GM12892 (cell line): Measurements from ENCODE around the gene HAUS2.
A peak's percentile ranks its signal among the peaks of the same experiment; 100 is the strongest.
"Not testable (repeated sequence)": the region's sequence is repeated elsewhere in the genome, so short reads cannot be mapped to it uniquely, and the experiment has no call there.

Experiments
- DNase-seq: peaks from one replicate; pipeline ENCODE4 v3.0.0; 2011; ENCODE audit not compliant: insufficient read length
- FAIRE-seq: peaks from 2 replicates; lab custom pipeline; 2011; peaks lifted over from hg19 to GRCh38; lab: Jason Lieb, UNC
- POLR2A ChIP-seq: IDR thresholded peaks from 2 replicates; pipeline ENCODE4 v1.6.1; 2011; ENCODE audit warnings: low read depth, low read length, control low read depth
- POLR2AphosphoS5 ChIP-seq: IDR thresholded peaks from 2 replicates; pipeline ENCODE4 v1.6.1; 2011; ENCODE audit warnings: low read depth, low read length, control low read depth
- TAF1 ChIP-seq: IDR thresholded peaks from 2 replicates; pipeline ENCODE4 v1.6.1; 2011; ENCODE audit warnings: low read depth, mild to moderate bottlenecking, control low read depth, low read length, borderline replicate concordance

Gene HAUS2

DNA sequence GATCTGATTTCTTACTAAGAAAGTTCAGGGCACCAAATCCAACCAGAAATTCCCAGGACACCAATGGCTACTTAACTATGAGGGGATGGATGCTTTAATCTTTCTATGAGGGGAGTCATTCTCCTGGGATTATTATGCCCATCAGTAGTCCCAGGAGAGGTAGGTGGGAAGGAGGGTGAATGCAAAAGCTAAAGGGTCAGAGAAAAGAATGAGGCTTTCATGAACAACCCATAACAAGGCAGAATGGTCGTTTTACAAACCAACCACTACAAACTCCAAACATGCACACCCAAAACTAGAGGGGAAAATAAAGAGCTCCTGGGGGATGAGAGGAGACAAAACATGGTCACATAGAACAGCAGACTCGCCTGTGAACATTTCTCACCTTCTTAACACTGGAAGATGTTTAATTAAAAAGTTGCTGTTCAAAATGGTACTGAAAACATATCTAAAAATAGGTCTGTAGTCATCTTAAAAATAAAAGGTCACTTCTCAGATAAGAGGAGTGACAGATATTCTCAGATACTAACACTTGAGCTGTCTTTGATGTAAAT lies 30.4 kb downstream of the HAUS2 start:
- FAIRE-seq, result no peak
- TF ChIP-seq TAF1 (no peak), POLR2A (no peak), POLR2AphosphoS5 (no peak)
- DNase-seq, result no peak

DNA sequence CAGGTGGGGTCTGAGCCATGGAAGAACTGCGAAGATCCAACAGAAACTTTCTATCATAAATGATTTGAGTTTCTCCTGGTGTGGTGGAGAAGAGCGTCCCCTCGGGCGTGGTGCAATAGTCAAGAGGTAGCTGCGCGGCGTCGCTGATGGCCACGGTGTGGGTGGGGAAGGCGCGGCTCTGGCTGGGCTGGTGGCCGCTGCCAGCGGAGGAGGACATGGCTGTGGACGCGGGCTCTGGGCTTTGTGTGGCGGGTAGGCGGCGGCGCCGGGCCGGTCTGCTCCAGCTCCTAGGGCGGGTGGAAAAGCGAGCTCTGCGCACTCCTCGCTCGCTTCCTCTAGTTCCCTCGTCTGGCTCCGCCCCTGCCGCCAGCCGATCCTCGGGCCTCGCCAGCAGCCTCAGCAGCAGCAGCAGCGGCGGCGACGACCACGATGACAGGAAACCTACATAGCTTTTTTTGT lies 32.7 kb downstream of the HAUS2 start:
- TF ChIP-seq POLR2AphosphoS5 (peak; percentile 31; the same call in 1 of the 2 replicates), POLR2A (no peak)
- DNase-seq (peak; percentile 71), FAIRE-seq (peak; percentile 93)

DNA sequence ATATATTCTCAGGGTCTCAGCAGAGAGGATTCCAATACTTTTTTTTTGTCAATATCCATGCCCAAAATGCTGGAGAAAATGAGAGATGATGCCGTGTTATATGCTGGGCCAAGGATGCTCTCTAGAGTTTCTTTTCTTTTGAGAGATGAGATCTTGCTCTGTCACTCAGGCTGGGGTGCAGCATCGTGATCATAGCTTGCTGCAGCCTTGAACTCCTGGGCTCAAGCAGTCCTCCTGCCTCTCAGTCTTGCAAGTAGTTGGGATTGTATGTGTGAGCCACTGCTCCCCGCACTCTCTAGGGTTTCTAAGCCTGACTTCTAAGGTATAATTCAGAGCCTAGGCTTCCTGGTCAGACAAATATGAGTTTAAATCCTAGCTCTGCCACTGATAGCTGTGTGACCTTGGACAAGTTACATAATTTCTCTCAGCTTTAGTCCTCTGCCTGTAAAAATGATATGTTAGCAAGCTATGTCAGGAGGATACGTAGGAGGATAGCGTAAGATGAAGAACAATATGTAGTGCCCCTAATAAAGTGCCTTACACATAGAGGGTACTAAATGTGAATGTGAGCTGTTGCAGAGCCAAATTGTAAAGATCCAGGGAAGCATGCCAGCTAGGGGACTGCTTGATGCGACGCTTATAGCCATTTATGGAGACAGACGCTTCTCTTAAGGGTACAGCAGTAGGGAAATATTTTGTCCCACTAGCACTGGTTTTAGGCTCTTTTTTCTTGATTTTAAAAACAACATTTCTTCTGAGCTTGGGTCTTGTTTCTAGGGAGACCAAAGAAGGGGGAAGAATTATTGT lies 34.1 kb downstream of the HAUS2 start:
- FAIRE-seq (no peak), DNase-seq (no peak)
- TF ChIP-seq POLR2AphosphoS5, result no peak
- TF ChIP-seq TAF1, result no peak
- no peak for TF ChIP-seq POLR2A

DNA sequence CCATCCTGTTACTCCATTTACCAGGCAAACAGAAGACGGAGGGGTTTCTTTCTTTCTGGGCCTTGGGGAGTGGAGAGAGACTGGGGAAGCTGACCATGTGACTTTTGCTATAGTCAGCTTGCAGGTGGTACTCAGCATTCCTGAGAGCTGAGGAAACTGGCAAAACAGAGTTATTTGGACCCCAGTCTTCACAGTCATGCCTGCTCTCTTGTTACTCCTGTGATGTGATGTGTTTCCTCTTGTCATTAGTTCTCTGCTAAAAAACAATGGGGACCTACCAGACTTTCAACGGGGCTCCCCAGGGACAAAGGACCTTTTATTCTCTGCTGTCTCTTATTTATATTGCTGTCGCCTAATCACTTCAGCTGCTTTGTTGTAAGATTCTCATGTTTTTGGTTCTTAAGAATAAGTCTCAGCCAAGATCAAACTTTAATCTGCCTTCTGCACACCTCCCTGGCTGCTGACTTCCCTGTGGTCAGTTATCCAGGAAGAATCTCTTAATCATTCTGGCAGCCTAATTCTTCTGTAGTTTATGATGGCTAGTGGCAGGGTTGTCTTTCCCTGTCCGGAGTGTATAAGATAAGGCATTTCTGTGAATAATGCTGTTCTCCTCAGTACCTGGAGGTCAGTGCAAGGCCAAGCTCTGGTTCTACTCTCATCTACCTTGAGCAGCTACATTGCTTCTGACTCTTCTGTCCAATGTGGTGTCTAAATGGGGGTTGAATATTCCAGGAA lies 35.6 kb downstream of the HAUS2 start:
- FAIRE-seq, result no peak
- no peak for DNase-seq
- TF ChIP-seq POLR2AphosphoS5 (no peak), POLR2A (no peak), TAF1 (no peak)

DNA sequence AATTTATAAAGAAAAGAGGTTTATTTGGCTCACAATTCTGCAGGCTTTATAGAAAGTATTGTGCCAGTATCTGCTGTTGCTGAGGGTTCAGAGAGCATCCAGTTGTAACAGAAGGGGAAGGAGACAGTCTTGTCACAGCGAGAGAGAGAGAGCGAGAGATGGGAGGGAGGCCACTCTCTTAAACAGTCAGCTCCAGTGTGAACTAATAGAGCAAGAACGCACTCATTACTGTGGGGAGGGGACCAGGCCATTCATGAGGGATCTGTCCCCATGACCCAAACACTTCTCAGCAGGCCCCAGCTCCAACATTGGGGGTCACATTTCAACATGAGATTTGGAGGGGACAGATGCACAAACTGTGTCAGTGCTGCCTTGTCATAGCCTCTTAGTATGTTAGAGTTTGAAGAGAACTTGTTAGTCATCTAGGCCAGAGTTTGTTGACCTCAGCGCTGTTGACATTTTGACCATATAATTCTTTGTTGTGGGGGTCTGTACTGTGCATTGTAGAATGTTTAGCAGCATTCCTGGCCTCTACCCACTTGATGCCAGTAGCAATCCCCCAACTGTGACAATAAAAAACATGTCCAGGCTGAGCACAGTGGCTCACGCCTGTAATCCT lies 42.1 kb downstream of the HAUS2 start:
- no peak for FAIRE-seq
- no peak for DNase-seq
- TF ChIP-seq POLR2AphosphoS5, result no peak
- no peak for TF ChIP-seq TAF1
- no peak for TF ChIP-seq POLR2A

GRCh38 chr15:42591238-42591934 lies 42.7 kb downstream of the HAUS2 start:
- no peak for DNase-seq

GRCh38 chr15:42592716-42593115 lies 44.1 kb downstream of the HAUS2 start:
- FAIRE-seq (no peak), DNase-seq (no peak)
- TF ChIP-seq TAF1 (no peak), POLR2AphosphoS5 (no peak), POLR2A (no peak)

More at GRCh38 chr15:42591238-42591934, 42.7 kb downstream of the HAUS2 start:
- FAIRE-seq, result no peak
- TF ChIP-seq TAF1 (no peak), POLR2A (no peak), POLR2AphosphoS5 (no peak)

DNA sequence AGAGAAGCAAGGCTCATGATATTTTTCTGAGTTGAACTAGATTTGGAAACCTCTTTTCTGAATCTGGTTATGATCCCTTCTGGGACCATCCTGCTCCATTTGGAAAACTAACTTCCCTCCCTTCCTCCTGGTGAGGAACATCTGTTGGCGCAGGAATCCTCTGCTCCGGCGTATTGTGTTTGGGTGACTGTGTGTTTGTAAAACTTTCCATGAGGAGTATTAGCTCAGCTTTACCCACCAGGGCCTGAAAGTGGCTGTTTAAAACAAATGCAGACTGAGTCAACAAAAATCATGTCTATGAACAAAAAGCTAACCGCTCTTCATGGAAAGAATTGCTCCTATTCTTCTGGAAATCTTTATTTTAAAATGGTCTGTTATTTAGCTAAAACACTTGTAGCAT lies 44.5 kb downstream of the HAUS2 start:
- DNase-seq (no peak), FAIRE-seq (no peak)
- TF ChIP-seq POLR2AphosphoS5 (no peak), POLR2A (no peak), TAF1 (no peak)

DNA sequence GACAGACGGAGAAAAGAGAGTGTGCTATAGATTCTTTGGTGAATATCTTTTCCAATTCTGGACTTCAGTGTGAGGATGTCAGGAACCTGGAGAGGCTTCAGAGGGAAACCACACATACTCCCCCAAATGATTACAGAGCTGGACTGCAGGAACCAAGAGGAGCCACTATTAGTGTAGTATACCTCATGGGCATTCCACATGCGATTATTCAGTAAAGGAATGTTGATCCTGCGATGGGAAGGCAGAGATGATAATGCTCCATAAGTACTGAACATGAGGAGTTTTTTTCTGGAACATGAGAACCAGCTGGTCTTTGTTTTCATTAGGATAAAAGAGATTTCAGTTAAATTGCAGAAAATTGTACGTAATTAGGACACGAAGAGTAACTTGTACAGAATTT lies 45.5 kb downstream of the HAUS2 start:
- FAIRE-seq, result no peak
- DNase-seq, result no peak
- no peak for TF ChIP-seq POLR2A
- TF ChIP-seq POLR2AphosphoS5, result no peak
- TF ChIP-seq TAF1, result no peak

GRCh38 chr15:42595626-42596240 lies 47.1 kb downstream of the HAUS2 start:
- FAIRE-seq, result no peak

DNA sequence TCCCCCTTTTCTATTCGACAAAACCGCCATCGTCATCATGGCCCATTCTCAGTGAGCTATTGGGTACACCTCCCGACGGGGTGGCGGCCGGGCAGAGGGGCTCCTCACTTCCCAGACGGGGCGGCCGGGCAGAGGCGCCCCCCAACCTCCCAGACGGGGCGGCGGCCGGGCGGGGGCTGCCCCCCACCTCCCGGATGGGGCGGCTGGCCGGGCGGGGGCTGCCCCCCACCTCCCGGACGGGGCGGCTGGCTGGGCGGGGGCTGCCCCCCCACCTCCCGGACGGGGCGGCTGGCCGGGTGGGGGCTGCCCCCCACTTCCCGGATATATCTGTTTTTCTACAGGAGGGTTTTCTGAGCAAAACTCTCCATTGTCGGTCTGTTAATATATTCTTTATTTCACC lies 52.7 kb downstream of the HAUS2 start:
- not testable (repeated sequence) for FAIRE-seq, DNase-seq

More at GRCh38 chr15:42595626-42596240, 47.1 kb downstream of the HAUS2 start:
- no peak for TF ChIP-seq POLR2A
- no peak for TF ChIP-seq POLR2AphosphoS5
- no peak for TF ChIP-seq TAF1
- no peak for DNase-seq
